CD14-positive monocyte (primary cell): ENCODE data around the gene SPAST. TPM values are rescaled to one million over a fixed set of nuclear protein-coding genes. Genes with fewer than 3 reads are reported as not detected.
"Not testable (repeated sequence)": the region's sequence is repeated elsewhere in the genome, so short reads cannot be mapped to it uniquely, and the experiment has no call there.

Experiments used
- DNase-seq, 3 donors: peaks; one replicate each; pipeline ENCODE4 v3.0.0-alpha.2; 2011 to 2022
- H2AFZ ChIP-seq: 2 replicates; pipeline ENCODE4 v1.6.0; 2012; ENCODE audit warnings: mild to moderate bottlenecking, low read depth, low read length, inconsistent platforms; ENCODE audit not compliant: insufficient read depth, poor library complexity, severe bottlenecking
- H3K27ac ChIP-seq, 2 donors: 1 replicate in 1 of 2; 2 replicates in 1 of 2; pipeline ENCODE4 v1.5.1; 2012 to 2013; ENCODE audit warnings: low read length in 2 of 2, control low read depth in 1 of 2, inconsistent platforms in 1 of 2, low read depth in 1 of 2, mild to moderate bottlenecking in 1 of 2
- H3K27me3 ChIP-seq, 2 donors: one replicate each; pipeline versions ENCODE4 v1.6.0 to v1.6.1; 2011 to 2013; ENCODE audit warnings: low read length in 2 of 2; ENCODE audit not compliant: control insufficient read depth in 2 of 2, insufficient read depth in 2 of 2
- H3K36me3 ChIP-seq, 2 donors: replicated peaks in 1 of 2; 1 replicate in 1 of 2; 2 replicates in 1 of 2; pipeline versions ENCODE4 v1.5.1 to v1.6.1; 2012 to 2013; ENCODE audit warnings: low read length in 2 of 2, control low read depth in 1 of 2, inconsistent platforms in 1 of 2, mild to moderate bottlenecking in 1 of 2; ENCODE audit not compliant: insufficient read depth in 2 of 2, control insufficient read depth in 1 of 2
- H3K4me1 ChIP-seq, 2 donors: 1 replicate in 1 of 2; 2 replicates in 1 of 2; pipeline versions ENCODE4 v1.5.1 to v1.6.1; 2012 to 2013; ENCODE audit warnings: low read length in 2 of 2, control low read depth in 1 of 2, inconsistent platforms in 1 of 2, mild to moderate bottlenecking in 1 of 2, moderate library complexity in 1 of 2; ENCODE audit not compliant: insufficient read depth in 2 of 2, control insufficient read depth in 1 of 2
- H3K4me2 ChIP-seq: replicated peaks from 2 replicates; pipeline ENCODE3; 2012; ENCODE audit warnings: low read length, moderate library complexity, mild to moderate bottlenecking; ENCODE audit not compliant: poor library complexity, severe bottlenecking; ENCODE audit errors: extremely low read depth
- H3K4me3 ChIP-seq, 3 experiments: fragments of 200-600 bp in 1 of 3; sonication (generic) in 1 of 3; replicated peaks in 1 of 3; 1 replicate in 2 of 3; 2 replicates in 1 of 3; pipeline ENCODE4 v1.5.1; 2011 to 2013; ENCODE audit warnings: low read length in 3 of 3, mild to moderate bottlenecking in 3 of 3, control low read depth in 2 of 3, low read depth in 2 of 3, inconsistent platforms in 1 of 3, moderate library complexity in 1 of 3
- H3K79me2 ChIP-seq: 2 replicates; pipeline ENCODE4 v1.6.0; 2012; ENCODE audit warnings: mild to moderate bottlenecking, control low read depth, inconsistent platforms, low read length, moderate library complexity; ENCODE audit not compliant: insufficient read depth
- H3K9ac ChIP-seq: 2 replicates; pipeline ENCODE4 v1.6.0; 2017; ENCODE audit warnings: low read length, mild to moderate bottlenecking; ENCODE audit not compliant: insufficient read depth, poor library complexity, severe bottlenecking
- H3K9me3 ChIP-seq, 2 donors: replicated peaks in 1 of 2; 1 replicate in 1 of 2; 2 replicates in 1 of 2; pipeline versions ENCODE4 v1.5.1 to v1.6.1; 2012 to 2013; ENCODE audit warnings: low read length in 2 of 2, control low read depth in 1 of 2; ENCODE audit not compliant: control insufficient read depth in 1 of 2, insufficient read depth in 1 of 2
- H4K20me1 ChIP-seq: 2 replicates; pipeline ENCODE4 v1.6.0; 2012; ENCODE audit warnings: mild to moderate bottlenecking, low read length, control low read depth, moderate library complexity; ENCODE audit not compliant: insufficient read depth
- H3K27ac Mint-ChIP-seq, 7 donors: one replicate each; pipeline ENCODE4 v1.8.0; 2020; ENCODE audit warnings: mild to moderate bottlenecking in 7 of 7, mixed read lengths in 7 of 7, moderate library complexity in 6 of 7, inconsistent platforms in 2 of 7
- H3K27me3 Mint-ChIP-seq, 3 donors: one replicate each; pipeline ENCODE4 v1.8.0; 2021 to 2022; ENCODE audit warnings: low read depth in 3 of 3, mild to moderate bottlenecking in 3 of 3, mixed read lengths in 3 of 3, moderate library complexity in 3 of 3, inconsistent platforms in 1 of 3
- H3K36me3 Mint-ChIP-seq, 2 donors: one replicate each; pipeline ENCODE4 v1.8.0; 2020; ENCODE audit warnings: mixed read lengths in 2 of 2, inconsistent platforms in 1 of 2, mild to moderate bottlenecking in 1 of 2
- H3K4me1 Mint-ChIP-seq: one replicate; pipeline ENCODE4 v1.8.0; 2020; ENCODE audit warnings: mild to moderate bottlenecking, mixed read lengths
- H3K4me3 Mint-ChIP-seq, 2 donors: one replicate each; pipeline ENCODE4 v1.8.0; 2020; ENCODE audit warnings: mild to moderate bottlenecking in 2 of 2, mixed read lengths in 2 of 2, moderate library complexity in 1 of 2
- H3K9me3 Mint-ChIP-seq, 7 donors: one replicate each; pipeline ENCODE4 v1.8.0; 2020 to 2022; ENCODE audit warnings: mixed read lengths in 7 of 7, mild to moderate bottlenecking in 6 of 7, moderate library complexity in 6 of 7, inconsistent platforms in 2 of 7
- CTCF ChIP-seq: fragments of 200-600 bp; IDR thresholded peaks from one replicate; pipeline ENCODE4 v1.8.0; 2022; ENCODE audit warnings: antibody characterized with exemption, mild to moderate bottlenecking
- WGBS: methylation state at CpG from one replicate; pipeline ENCODE4 v1.1.5; 2013; ENCODE audit warnings: missing lambda C conversion rate; ENCODE audit not compliant: insufficient coverage; 5-methylcytosine and 5-hydroxymethylcytosine counted together
- intact Hi-C, 2 donors: fragments of 100-400 bp; cut with micrococcal nuclease; formaldehyde crosslinking; loops; one replicate each; pipeline versions ENCODE4 v1.15.0 to v1.15.1; 2023
- polyA plus RNA-seq, 3 donors: library from polyadenylated mRNA; depleted of rRNA in 1 of 3; unstranded in 2 of 3; stranded (reverse) in 1 of 3; fragments of 300-500 nt in 2 of 3; fragments of >200 nt in 1 of 3; fragmentation: Illumina TruSeq in 2 of 3; gene quantifications; 1 replicate in 2 of 3; 2 replicates in 1 of 3; pipeline ENCODE4 v1.2.3, GENCODE V29; 2012 to 2021

The SPAST gene
- polyA plus RNA-seq, 3 donors: 10.4 to 17.4 (median 14.0) TPM

GRCh38 chr2:32165027-32165347 lies 101.6 kb downstream of the SPAST start:
- H3K27me3 Mint-ChIP-seq, H3K36me3 ChIP-seq, H4K20me1 ChIP-seq, H3K9me3 Mint-ChIP-seq, H3K36me3 Mint-ChIP-seq, DNase-seq, H3K27me3 ChIP-seq, H3K9me3 ChIP-seq, intact Hi-C loops: not testable (repeated sequence)
- 6% methylated on average over 9 of the region's 13 CpGs for WGBS
- H3K27ac Mint-ChIP-seq: peak overlapping the region; percentile 92 to 97 (median 96)
- Histone ChIP-seq H3K9ac (peak overlapping the region; percentile 66), H3K4me1 (peaks cover 9 to 15% of the 10 kb centered on the region in 2 donors), H3K4me2 (peak overlapping the region; percentile 90), H3K79me2 (peaks cover 21% of the 10 kb centered on the region), H2AFZ (peak overlapping the region; percentile 96), H3K4me3 (peak overlapping the region; percentile 83 to 98 (median 96)), H3K27ac (peak overlapping the region; percentile 88 to 91)
- H3K4me3 Mint-ChIP-seq: peak overlapping the region; percentile 96 to 98
- peaks cover 19% of the 10 kb centered on the region for H3K4me1 Mint-ChIP-seq

- DNase-seq: no peak
- Mint-ChIP-seq H3K27me3 (no peaks in the 10 kb centered on the region), H3K9me3 (peaks cover 0 to 3% (median 0%) of the 10 kb centered on the region in 7 donors), H3K36me3 (peaks cover 4% of the 10 kb centered on the region in 2 donors), H3K27ac (peak overlapping the region; percentile 92 to 97 (median 96)), H3K4me1 (peaks cover 17% of the 10 kb centered on the region), H3K4me3 (peak overlapping the region; percentile 96 to 98)
- Histone ChIP-seq H3K36me3 (no peaks in the 10 kb centered on the region), H3K27ac (peak overlapping the region; percentile 88 to 91), H2AFZ (peak overlapping the region; percentile 96), H3K4me1 (peaks cover 9 to 15% of the 10 kb centered on the region in 2 donors), H3K27me3 (no peaks in the 10 kb centered on the region), H3K4me2 (peak overlapping the region; percentile 90), H4K20me1 (no peaks in the 10 kb centered on the region), H3K79me2 (peaks cover 27% of the 10 kb centered on the region), H3K9me3 (no peaks in the 10 kb centered on the region), H3K4me3 (peak overlapping the region; percentile 83 to 98 (median 96)), H3K9ac (peak overlapping the region; percentile 66)
- intact Hi-C loops: no loop called here
- no peak for TF ChIP-seq CTCF
- 2% methylated on average over 8 of the region's 11 CpGs for WGBS
Measured at GRCh38 chr2:32166115-32166574, 102.8 kb downstream of the SPAST start.
